Brain pericyte (primary cell): ENCODE results near the gene CDH19.

ENCODE experiments used
- DNase-seq: peaks from one replicate; pipeline ENCODE4 v3.0.0-alpha.2; 2012; ENCODE audit warnings: low read depth, low spot score

CDH19 gene, protein sequence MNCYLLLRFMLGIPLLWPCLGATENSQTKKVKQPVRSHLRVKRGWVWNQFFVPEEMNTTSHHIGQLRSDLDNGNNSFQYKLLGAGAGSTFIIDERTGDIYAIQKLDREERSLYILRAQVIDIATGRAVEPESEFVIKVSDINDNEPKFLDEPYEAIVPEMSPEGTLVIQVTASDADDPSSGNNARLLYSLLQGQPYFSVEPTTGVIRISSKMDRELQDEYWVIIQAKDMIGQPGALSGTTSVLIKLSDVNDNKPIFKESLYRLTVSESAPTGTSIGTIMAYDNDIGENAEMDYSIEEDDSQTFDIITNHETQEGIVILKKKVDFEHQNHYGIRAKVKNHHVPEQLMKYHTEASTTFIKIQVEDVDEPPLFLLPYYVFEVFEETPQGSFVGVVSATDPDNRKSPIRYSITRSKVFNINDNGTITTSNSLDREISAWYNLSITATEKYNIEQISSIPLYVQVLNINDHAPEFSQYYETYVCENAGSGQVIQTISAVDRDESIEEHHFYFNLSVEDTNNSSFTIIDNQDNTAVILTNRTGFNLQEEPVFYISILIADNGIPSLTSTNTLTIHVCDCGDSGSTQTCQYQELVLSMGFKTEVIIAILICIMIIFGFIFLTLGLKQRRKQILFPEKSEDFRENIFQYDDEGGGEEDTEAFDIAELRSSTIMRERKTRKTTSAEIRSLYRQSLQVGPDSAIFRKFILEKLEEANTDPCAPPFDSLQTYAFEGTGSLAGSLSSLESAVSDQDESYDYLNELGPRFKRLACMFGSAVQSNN

DNA sequence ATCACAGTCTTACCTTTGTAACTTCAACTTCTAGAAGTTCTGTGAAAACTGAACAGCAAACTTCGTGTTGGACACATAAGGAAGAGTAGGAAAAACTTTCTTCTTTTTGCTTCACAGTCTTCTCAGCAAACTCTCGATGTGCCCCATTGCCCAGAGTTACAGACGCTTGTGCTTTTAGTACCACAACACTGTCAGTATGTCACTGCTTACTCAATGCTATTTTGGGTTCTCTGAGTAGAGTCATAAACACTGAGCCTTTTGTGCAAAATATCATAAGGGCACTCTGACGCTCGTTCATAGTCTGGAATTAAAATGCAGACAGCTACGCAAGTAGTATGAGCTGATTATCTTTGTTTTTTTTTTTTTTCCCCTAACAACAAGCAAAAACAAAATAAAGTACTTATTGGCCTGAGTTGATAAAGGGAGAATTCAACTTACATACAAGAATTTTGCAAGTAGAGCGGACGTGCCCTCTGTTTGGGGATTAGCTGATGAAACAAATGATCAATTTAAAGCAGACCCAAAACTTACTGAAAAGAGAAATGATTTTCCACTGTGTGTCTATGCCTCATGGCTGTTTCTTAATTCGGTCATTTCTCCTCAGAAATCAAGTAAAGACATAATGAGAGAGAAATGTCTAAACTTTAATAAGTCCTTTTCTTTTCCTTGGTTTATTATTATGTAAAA is at the start of gene CDH19:
Gene CDH19 (minus strand): TSS at position 150 of the 687 bp plus-strand sequence. CDS start 31,886 bp downstream, outside the sequence.
- no peak for DNase-seq

DNA sequence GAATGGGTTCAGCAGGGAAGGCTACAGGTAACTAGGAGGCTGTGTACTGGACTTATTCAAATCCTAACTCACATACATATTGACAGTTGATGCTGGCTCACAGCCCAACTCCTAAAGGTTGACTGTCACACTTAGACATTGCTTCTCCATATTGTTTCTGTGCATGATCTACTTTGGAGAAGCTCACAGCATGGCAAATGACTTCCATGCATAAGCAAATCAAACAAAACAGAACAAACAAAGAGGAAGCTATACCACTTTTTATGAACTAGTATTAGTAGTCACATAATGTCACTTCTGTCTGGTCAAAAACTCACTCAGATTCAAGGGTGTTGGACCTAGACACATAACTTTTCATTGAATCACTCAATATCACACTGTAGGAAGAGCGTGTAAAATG is 43.8 kb upstream of the CDH19 start:
- no peak for DNase-seq

DNA sequence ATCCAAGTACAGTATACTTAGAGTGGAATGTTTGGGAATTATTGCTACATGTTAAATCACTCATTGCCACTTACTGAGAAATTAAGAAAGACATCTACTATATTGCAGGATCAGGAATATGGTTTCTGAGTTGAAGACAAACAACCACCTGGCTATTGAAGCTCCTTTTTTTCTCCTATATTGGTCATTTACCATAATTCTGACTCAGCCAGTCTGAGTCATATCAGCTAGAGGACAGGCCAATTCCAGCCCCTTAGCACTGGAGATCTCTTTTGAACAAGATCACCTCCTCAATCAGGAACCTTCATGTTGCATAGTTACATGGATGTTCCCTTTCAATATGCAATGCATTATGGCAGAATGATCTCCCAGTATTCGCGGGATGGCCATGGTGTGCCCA is 42.7 kb upstream of the CDH19 start:
- no peak for DNase-seq

DNA sequence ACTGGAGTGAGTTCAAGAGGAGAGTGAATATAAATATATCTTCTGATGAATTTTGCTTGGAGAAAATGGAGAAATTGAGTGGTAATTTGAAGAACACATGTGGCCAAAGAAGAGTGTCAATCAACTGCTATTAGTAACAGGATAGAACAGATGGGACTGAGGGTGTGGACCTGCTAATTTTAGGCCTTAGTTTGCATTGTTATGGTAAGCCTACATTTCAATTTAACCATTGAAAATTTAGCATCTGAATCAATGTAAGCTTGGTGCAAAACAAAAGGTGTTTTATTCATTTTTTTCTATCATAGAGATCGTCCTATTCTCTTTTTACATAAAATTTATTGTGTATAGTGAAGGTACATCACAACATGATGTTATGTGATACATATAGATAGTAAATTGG is 42.1 kb upstream of the CDH19 start:
- DNase-seq, result no peak

DNA sequence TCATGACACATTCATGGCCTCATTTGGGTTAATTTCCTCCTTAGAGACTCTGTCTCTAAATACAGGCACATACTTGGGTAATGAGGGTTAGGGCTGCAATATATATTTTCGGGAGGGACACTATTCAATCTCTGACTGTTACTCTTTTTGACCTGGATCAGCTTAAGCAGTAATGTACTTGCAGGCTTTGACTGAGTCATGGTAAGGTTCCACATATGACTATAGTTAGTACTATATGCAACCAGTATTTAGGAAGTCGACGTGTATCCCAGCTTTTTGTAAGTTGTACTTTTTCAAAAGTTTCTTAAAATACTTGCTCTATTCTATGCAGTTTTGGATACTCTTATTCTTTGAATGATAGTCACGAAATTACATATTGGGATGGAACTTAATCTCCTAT is 37.2 kb upstream of the CDH19 start:
- no peak for DNase-seq

DNA sequence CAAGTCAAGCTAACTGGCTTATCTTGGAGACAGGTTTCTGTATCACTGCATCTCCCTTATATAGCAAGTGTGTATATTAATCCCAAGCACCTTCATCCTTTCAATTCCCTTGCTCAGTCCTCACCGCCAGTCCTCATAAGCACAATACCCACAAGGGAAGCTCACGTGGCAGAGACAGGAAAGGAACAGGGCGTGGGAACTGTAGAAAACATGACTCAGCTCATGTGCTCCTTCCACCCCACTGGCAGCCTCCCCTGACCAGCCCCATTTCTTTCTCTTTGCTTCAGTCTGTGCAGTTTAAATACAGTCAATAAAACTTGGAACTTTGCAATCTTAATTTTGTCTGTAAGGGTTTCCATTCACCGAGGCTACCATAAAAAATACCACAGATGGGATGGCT is 36.5 kb upstream of the CDH19 start:
- no peak for DNase-seq

DNA sequence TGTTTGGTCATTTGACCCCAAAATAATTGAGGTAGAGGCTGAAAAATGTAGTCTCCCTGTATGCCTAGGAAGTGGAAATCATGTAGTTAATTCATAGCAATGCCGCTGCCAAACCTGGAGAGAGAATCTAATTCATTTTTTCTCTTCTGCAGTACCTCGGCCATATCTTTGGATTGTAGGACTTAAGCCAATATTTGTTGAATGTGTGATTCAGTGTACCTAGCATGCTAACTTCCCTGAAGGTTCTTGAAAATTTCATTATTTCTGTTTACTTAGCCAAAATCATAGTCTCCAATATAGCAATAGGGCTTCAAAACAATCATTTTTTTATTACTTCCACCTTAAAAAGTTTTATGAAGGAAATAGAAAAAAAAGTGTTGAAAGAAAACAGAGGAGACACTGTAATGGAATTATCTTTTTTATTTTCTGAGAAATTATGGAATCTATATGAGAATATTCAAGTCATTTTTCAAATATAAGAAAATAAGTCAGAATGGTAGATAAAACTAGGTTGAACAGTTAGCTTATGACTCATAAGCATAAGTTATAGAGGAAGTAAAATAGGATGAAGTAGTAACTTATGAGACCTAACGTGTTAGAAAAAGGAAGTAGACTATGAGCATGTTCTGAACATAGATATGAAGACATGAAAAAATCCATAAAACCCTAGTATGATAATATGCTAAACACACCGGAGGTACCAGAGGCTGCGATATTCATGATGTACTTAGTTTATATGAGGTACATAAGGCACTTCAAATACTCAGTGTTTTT is 35.2 kb upstream of the CDH19 start:
- no peak for DNase-seq

DNA sequence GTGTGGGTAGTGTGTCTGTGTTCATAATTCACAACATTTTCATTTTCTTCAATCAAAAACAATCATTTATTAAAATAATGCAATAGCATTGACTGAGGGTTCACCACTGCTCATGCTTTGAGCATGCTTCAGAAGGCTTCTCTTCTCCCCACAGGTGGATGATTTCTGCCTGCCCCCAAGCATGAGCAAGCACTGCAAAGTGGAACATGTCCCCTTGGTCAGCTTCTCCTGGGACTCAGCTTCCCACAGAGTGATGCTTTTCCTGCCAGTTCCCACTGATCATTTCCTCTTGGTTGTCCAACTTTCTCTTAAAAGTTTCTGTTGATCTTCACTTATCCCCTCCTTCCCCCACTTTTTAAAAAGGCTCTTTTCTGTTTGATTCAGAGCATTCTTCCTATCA is 31.5 kb upstream of the CDH19 start:
- no peak for DNase-seq

DNA sequence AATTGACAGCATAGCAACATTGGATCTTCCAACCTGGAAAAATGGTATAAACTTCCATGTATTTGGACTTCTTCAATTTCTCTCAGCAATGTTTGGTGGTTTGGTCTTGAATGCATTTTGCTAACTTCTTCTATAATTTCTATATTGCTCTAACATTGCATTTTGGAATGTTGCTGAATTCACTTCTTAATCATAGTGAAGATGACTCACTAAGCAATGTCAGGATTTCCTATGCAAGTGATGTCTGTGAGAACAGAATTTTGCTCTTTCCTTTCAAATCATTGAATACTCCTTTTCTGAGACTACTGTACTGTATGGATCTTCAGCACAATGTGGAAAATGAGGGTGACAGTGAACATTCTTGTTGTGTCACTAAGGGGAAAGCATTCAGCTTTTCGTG is 28.9 kb upstream of the CDH19 start:
- DNase-seq, result no peak

DNA sequence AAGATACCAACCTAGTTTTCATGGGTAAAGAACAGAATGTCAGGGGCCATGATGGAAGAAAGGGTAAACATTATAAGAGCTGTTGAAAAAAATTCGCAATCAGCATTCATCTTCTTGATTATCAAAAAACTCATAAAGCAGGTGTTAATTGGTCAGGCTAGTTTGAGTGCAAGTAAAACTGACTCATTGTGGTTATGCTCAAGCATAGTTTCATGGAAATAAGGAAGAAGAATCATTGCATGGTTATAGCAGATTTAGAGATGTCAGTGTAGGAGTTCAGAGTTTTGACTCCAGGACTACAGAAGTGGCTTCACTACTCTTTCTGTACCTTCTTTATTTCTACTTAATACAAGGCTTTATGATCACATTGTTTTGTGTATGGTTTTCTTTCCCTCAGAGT is 26.9 kb upstream of the CDH19 start:
- DNase-seq, result no peak

DNA sequence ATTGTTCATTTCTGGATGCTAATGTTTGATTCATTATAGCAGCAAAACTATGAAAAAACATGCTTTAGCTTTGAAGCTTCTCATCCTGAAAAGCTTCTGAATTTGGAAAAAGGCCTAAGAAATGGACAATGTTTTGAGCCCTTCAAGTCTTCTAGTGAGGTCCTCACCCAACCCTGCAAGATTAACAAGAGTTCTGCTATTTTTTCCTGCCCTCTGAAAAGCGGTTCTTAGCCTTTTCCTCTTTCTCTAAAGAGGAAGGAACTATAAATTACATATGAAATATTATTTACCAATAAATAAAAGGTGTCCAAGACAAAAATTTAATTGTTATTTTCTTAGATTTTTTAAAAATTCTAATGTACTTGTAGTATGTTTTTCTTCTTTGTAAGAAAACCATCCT is 19.9 kb upstream of the CDH19 start:
- no peak for DNase-seq

DNA sequence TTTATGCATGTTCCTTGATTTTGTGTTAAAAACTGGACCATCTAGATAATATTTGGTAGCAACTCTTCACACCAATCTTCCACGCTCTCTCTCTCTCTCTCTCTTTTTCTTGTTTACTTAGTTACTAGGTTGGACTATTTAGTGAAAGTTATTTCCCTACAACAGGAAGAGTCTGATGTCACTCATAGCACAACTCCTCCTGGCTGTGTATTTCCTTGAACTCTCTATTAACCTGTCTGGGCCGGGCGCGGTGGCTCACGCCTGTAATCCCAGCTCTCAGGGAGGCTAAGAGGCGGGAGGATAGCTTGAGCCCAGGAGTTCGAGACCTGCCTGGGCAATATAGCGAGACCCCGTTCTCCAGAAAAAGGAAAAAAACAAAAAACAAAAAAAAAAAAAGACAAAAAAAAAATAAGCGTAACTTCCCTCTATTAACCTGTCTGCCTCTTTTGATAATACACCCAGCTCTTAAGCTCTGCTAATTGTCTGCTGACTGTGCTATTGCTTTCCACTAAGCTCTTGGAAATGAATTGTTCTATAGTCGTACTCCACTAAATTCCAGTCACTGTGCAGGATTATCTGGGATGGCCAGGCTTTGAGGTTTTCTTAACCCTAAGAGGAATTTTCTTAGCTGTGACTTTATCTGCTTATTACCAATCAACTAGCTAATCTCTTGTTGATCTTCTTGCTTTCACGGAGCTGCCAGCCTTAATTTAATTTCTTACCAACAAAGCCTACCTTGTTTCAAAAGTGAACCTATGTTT is 18.1 kb upstream of the CDH19 start:
- no peak for DNase-seq

DNA sequence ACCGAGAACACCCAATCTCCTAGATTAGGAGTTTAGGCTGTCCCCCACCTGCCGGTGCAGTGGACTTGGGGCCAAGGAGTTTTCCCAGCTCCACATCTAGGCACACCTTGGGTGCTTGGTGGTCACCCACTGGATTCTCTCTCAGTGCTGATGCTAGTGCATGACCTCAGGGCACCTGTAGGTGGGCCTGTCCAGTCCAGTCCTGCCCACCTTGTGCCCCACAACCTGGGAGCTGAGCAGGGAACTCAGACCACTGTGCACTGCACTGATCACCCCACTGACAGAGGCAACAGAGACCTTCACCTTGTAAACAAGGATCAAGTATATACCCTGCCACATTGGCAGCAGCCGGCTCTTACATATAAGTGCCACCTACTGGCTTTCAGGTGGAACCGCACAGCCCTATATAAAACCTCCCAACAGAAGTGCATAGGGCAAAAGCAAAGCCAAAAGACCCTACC is 12.7 kb upstream of the CDH19 start:
- no peak for DNase-seq

DNA sequence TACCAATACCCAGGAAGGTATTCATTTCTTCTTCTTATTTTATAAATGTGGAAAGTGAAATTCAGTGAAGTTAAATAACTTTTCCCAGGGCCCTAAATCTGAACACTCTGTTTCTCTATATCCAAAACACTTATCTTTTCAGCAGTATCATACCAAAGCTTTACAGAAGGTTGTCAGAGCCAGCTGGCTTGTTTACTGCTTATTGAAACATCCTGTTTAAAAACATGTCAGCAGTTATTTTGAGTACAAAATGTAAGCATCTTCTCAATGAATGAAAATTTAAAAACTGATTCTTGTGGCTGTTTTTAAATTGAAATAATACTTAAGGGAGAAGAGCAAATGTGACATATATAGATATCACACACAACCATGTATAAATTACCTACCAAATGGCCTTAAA is 11.3 kb upstream of the CDH19 start:
- DNase-seq, result no peak

DNA sequence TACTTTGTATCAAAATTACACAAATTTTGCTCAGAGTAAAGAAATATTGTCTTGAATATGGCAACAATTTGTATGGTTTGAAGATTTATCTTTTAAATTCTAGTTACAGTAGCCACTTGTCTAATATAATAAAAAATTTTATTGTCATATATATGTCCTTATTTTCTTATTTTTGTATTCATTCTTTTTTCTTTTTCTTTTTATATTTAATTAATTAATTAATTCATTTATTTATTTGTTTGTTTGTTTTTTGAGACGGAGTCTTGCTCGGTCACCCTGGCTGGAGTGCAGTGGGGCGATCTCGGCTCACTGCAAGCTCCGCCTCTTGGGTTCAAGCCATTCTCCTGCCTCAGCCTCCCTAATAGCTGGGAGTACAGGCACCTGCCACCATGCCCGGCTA is 3.7 kb upstream of the CDH19 start:
- DNase-seq, result no peak

DNA sequence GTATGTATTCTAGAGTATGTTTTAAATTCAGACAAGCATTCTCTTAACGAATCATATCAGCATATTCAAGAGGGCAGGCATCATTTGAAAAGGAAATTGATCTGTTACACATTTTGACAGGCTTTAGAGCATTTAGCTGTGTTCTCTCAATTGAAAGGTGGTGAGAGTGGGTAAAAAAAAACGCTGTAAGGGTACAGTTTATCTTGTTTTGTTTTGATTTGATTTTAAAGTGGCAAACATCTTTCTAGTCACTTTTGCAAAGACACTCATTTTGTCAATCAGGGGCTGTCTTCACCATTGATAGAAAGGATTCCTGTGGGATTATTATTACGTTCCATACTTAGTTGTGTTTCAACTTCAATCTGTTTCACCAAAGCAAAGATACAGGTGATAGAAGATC is 2.2 kb downstream of the CDH19 start:
- DNase-seq, result no peak

DNA sequence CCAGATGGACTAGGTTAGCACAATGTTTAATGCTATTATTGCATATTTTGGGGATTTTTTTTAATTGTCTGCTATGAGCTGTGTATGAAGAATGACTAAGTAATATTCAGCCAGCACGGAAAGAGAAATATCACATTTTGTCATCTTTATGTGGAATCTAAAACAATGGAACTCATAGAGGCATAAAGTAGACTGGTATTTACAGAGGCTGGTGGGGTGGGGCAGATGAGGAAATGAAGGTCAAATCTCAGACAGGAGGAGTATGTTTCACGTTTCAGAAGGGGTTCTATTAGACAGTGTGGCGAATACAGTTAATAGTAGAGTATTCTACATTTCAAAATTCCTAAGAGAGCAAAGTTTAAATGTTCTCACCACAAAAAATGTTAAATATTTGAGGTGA is 4.7 kb downstream of the CDH19 start:
- DNase-seq, result no peak

DNA sequence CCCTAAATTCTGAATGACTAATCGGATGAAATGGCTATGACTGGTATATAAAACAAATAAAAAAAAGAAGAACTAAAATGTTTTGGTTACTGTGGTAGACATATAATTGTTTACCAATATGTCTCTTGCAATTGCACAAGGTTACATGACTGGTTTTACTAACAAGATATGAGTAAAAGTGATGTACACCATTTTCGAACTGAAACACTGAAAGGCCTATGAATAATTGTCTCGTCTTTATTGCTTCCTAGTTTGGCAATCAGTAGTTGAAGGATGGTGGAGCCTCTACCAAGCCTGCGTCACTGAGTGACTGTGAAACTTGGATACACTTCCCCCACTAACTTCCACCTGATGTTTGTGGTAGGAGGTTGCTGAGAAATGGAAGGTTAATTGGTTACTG is 16.5 kb downstream of the CDH19 start:
- DNase-seq, result no peak

DNA sequence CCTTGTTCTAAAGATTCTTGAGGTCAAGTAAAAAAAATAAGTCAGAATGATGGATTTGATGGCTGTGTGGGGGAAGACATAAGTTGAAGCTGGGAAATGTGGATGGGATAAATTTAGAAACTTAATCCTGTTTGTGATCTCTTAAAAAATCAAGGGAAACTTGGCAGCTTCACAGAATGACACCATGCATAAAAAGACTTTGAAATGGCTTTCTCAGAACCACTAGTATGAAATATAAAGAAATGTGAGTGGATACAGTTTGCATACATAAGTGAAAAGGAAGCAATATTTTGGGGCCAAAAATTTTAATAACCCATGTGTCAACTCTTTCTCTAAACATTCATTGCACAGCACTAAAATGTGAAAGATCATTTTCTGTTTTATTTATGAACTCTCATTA is 21.7 kb downstream of the CDH19 start:
- no peak for DNase-seq

DNA sequence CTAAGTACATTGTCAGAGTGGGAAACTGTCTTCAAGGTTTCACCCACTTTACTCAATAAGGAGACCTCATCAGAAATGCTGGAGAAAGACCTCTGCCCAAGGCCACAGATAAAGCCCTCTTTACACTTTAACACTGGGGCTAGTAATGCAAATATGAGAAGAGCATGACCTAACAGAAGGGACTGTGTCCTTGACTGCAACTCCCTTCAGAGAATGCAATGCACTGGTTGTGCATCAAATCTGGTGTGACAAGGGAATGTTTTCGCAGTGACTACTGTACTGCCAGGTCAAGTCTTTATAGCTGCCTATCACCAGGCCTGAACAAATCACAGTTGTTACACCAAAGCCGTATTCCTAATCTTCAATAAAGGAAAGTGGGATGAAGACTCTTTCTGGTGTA is 28.6 kb downstream of the CDH19 start:
- DNase-seq, result no peak

DNA sequence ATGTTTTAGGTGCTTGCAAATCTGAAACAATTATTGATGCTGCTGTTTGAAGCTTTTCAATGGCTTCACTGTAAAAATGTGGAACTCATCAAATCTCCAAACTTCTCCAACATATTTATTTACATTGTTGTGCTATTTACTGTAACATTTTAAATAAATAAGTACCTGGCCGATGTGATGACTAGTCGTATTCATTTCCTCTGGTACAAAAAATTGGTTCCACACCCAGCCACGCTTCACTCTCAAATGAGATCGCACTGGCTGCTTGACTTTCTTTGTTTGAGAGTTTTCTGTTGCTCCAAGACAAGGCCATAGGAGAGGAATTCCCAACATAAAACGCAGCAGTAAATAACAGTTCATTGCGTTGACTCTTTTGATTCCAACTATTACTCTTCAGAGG is 32.0 kb downstream of the CDH19 start:
- DNase-seq, result no peak
